IMR-90 (cell line): ENCODE data around the gene LRCOL1. TPM values are rescaled to one million over a fixed set of nuclear protein-coding genes. Genes with fewer than 3 reads are reported as not detected.

Experiments
- ATAC-seq: fragments of 200-7000 bp; cut with Tn5 transposase; 2 replicates; pipeline ENCODE4 v1.9.1; 2020; ENCODE audit warnings: low read depth, mild to moderate bottlenecking, moderate library complexity
- BruUV-seq: library from RNA; stranded (reverse); fragments of 400-500 nt; replicated peaks from 2 replicates; lab custom pipeline; 2021; lab: Mats Ljungman, UMichigan
- CTCF ChIA-PET: fragments of 300-600 bp; formaldehyde crosslinking; extraction: SDS; loops from one replicate; lab custom pipeline; 2021; ENCODE audit warnings: antibody characterized with exemption; lab: Yijun Ruan, JAX
- POLR2A ChIA-PET: fragments of 300-600 bp; sonication (Branson Sonifier 250); formaldehyde crosslinking; loops from one replicate; lab custom pipeline; 2022; ENCODE audit warnings: antibody characterized with exemption; ENCODE audit not compliant: unreplicated experiment; lab: Charles Lee
- DNase-seq: peaks from one replicate; pipeline ENCODE4 v3.0.0; 2013
- H2AFZ ChIP-seq: replicated peaks from 2 replicates; pipeline ENCODE3; 2013; ENCODE audit warnings: low read length, mild to moderate bottlenecking; ENCODE audit not compliant: poor library complexity
- H2AK5ac ChIP-seq: 2 replicates; pipeline ENCODE4 v1.6.1; 2013; ENCODE audit warnings: low read depth, low read length, inconsistent platforms
- H2AK9ac ChIP-seq: replicated peaks from 2 replicates; pipeline ENCODE3; 2013; ENCODE audit warnings: mild to moderate bottlenecking, low read depth, low read length, moderate library complexity; ENCODE audit not compliant: poor library complexity
- H2BK120ac ChIP-seq: 2 replicates; pipeline ENCODE4 v1.6.1; 2013; ENCODE audit warnings: low read depth, low read length, inconsistent platforms
- H2BK15ac ChIP-seq: 3 replicates; pipeline ENCODE4 v1.6.1; 2013; ENCODE audit warnings: low read depth, low read length, inconsistent platforms
- H2BK20ac ChIP-seq: 2 replicates; pipeline ENCODE4 v1.6.1; 2013; ENCODE audit warnings: low read depth, mild to moderate bottlenecking, inconsistent platforms, low read length, moderate library complexity
- H2BK5ac ChIP-seq: 2 replicates; pipeline ENCODE4 v1.6.1; 2013; ENCODE audit warnings: mild to moderate bottlenecking, low read depth, low read length, inconsistent platforms; ENCODE audit not compliant: poor library complexity, severe bottlenecking
- H3K14ac ChIP-seq: replicated peaks from 2 replicates; pipeline ENCODE4 v1.6.1; 2013; ENCODE audit warnings: low read depth, low read length, inconsistent platforms
- H3K18ac ChIP-seq: 2 replicates; pipeline ENCODE4 v1.6.1; 2013; ENCODE audit warnings: low read depth, low read length, control low read depth
- H3K23ac ChIP-seq: 2 replicates; pipeline ENCODE4 v1.6.1; 2013; ENCODE audit warnings: low read depth, low read length, inconsistent platforms
- H3K27ac ChIP-seq: 2 replicates; pipeline ENCODE4 v1.5.1; 2013; ENCODE audit warnings: mild to moderate bottlenecking, control low read depth, low read length; ENCODE audit not compliant: insufficient read depth
- H3K27me3 ChIP-seq: 2 replicates; pipeline ENCODE4 v1.6.1; 2013; ENCODE audit warnings: low read length; ENCODE audit not compliant: control insufficient read depth, insufficient read depth
- H3K36me3 ChIP-seq: 2 replicates; pipeline ENCODE4 v1.6.1; 2013; ENCODE audit warnings: low read length, mixed read lengths; ENCODE audit not compliant: control insufficient read depth, insufficient read depth
- H3K4ac ChIP-seq: 2 replicates; pipeline ENCODE4 v1.6.1; 2013; ENCODE audit warnings: low read depth, low read length, inconsistent platforms
- H3K4me1 ChIP-seq: 2 replicates; pipeline ENCODE4 v1.6.1; 2013; ENCODE audit warnings: low read length, mixed read lengths; ENCODE audit not compliant: control insufficient read depth, insufficient read depth
- H3K4me2 ChIP-seq: 2 replicates; pipeline ENCODE4 v1.6.1; 2013; ENCODE audit warnings: low read depth, mild to moderate bottlenecking, control low read depth, low read length, moderate library complexity
- H3K4me3 ChIP-seq: 2 replicates; pipeline ENCODE4 v1.5.1; 2013; ENCODE audit warnings: low read depth, mild to moderate bottlenecking, control low read depth, low read length, moderate library complexity; ENCODE audit not compliant: insufficient read depth
- H3K56ac ChIP-seq: 2 replicates; pipeline ENCODE4 v1.6.1; 2013; ENCODE audit warnings: low read length, inconsistent platforms; ENCODE audit not compliant: insufficient read depth; ENCODE audit errors: extremely low read depth
- H3K79me1 ChIP-seq, 2 experiments: 2 replicates each; pipeline ENCODE4 v1.6.1; 2013; ENCODE audit warnings: low read length in 2 of 2, inconsistent platforms in 1 of 2, low read depth in 1 of 2
- H3K9ac ChIP-seq: 2 replicates; pipeline ENCODE4 v1.6.1; 2013; ENCODE audit warnings: low read depth, low read length, control low read depth
- H3K9me1 ChIP-seq: 2 replicates; pipeline ENCODE4 v1.6.1; 2013; ENCODE audit warnings: low read length, inconsistent platforms; ENCODE audit not compliant: insufficient read depth
- H3K9me3 ChIP-seq: 2 replicates; pipeline ENCODE4 v1.6.1; 2013; ENCODE audit warnings: low read length; ENCODE audit not compliant: control insufficient read depth, insufficient read depth
- H4K20me1 ChIP-seq: 2 replicates; pipeline ENCODE4 v1.6.1; 2013; ENCODE audit warnings: low read length, inconsistent platforms; ENCODE audit not compliant: insufficient read depth
- H4K5ac ChIP-seq: 2 replicates; pipeline ENCODE4 v1.6.1; 2013; ENCODE audit warnings: mild to moderate bottlenecking, low read depth, low read length, control low read depth
- H4K8ac ChIP-seq, 2 experiments: 2 replicates each; pipeline ENCODE4 v1.6.1; 2013; ENCODE audit warnings: low read depth in 2 of 2, low read length in 2 of 2, control low read depth in 1 of 2, inconsistent platforms in 1 of 2
- H4K91ac ChIP-seq: 2 replicates; pipeline ENCODE4 v1.6.1; 2013; ENCODE audit warnings: low read depth, low read length, inconsistent platforms; ENCODE audit not compliant: insufficient read depth
- BHLHE40 ChIP-seq: fragments of 150-350 bp; IDR thresholded peaks from 2 replicates; pipeline ENCODE4 v1.6.1; 2016; ENCODE audit warnings: mild to moderate bottlenecking, low read depth, low read length
- CEBPB ChIP-seq: IDR thresholded peaks from 2 replicates; pipeline ENCODE4 v1.6.1; 2012; ENCODE audit warnings: low read depth, low read length, improper control_type of control experiment
- CHD1 ChIP-seq: IDR thresholded peaks from 2 replicates; pipeline ENCODE4 v1.6.1; 2012; ENCODE audit warnings: low read depth, low read length, improper control_type of control experiment
- FOS ChIP-seq: fragments of 150-350 bp; IDR thresholded peaks from 2 replicates; pipeline ENCODE4 v1.6.1; 2016; ENCODE audit warnings: low read depth, low read length
- MAFK ChIP-seq: IDR thresholded peaks from 2 replicates; pipeline ENCODE4 v1.6.1; 2012; ENCODE audit warnings: low read depth, low read length, improper control_type of control experiment
- NFE2L2 ChIP-seq: fragments of 150-350 bp; IDR thresholded peaks from 2 replicates; pipeline ENCODE4 v1.6.1; 2016; ENCODE audit warnings: low read depth, mild to moderate bottlenecking, low read length
- POLR2A ChIP-seq: IDR thresholded peaks from 2 replicates; pipeline ENCODE4 v1.6.1; 2012; ENCODE audit warnings: mild to moderate bottlenecking, low read depth, low read length
- RAD21 ChIP-seq: IDR thresholded peaks from 2 replicates; pipeline ENCODE4 v1.6.1; 2012; ENCODE audit warnings: low read length, improper control_type of control experiment
- RCOR1 ChIP-seq: IDR thresholded peaks from 2 replicates; pipeline ENCODE4 v1.6.1; 2012; ENCODE audit warnings: mild to moderate bottlenecking, low read length, improper control_type of control experiment; ENCODE audit not compliant: insufficient replicate concordance
- RFX5 ChIP-seq: IDR thresholded peaks from 2 replicates; pipeline ENCODE4 v1.8.0; 2012; ENCODE audit warnings: low read depth, mild to moderate bottlenecking, low read length, moderate library complexity
- SMC3 ChIP-seq: fragments of 150-350 bp; IDR thresholded peaks from 2 replicates; pipeline ENCODE4 v1.6.1; 2016; ENCODE audit warnings: low read depth, mild to moderate bottlenecking, antibody characterized with exemption, low read length, moderate library complexity
- WGBS, 2 experiments: methylation state at CpG; one replicate each; pipeline versions ENCODE4 v1.1.5 to v1.1.7; 2013; ENCODE audit warnings: missing lambda C conversion rate in 2 of 2; ENCODE audit not compliant: insufficient read length in 1 of 2; ENCODE audit errors: extremely low coverage in 2 of 2; 5-methylcytosine and 5-hydroxymethylcytosine counted together
- dilution Hi-C: fragments of 300-500 bp; cut with HindIII; formaldehyde crosslinking; loops from one replicate; pipeline ENCODE4 v1.14.3; 2018; ENCODE audit warnings: low sequenced_read_pairs; ENCODE audit not compliant: unreplicated experiment
- in situ Hi-C: fragments of 300-500 bp; cut with MboI; formaldehyde crosslinking; loops from 3 replicates; pipeline ENCODE4 v1.14.3; 2019; ENCODE audit warnings: low sequenced_read_pairs, inconsistent platforms, mixed read lengths
- intact Hi-C: fragments of 100-400 bp; cut with micrococcal nuclease; formaldehyde crosslinking; loops from 2 replicates; pipeline ENCODE4 v1.10.0; 2022
- polyA plus RNA-seq, 3 experiments: library from polyadenylated mRNA; depleted of rRNA; stranded (reverse); fragments of >200 nt; gene quantifications; 2 replicates each; pipeline ENCODE4 v1.2.3, GENCODE V29; 2012; ENCODE audit warnings: low replicate concordance in 1 of 3
- total RNA-seq: library from RNA; depleted of rRNA; stranded (reverse); fragments of >200 nt; gene quantifications from 2 replicates; pipeline ENCODE4 v1.2.3, GENCODE V29; 2012
- TF ChIP-seq, protein P1 (sequence below): conservative IDR thresholded peaks from 2 replicates; pipeline ENCODE4 v1.5.1; 2012; ENCODE audit warnings: mild to moderate bottlenecking, low read depth, low read length, improper control_type of control experiment

The LRCOL1 gene
- total and polyA plus RNA-seq, 2 of the 4 experiments (the other 2 are of a cell fraction): 1.0 TPM; not detected in 1

DNA sequence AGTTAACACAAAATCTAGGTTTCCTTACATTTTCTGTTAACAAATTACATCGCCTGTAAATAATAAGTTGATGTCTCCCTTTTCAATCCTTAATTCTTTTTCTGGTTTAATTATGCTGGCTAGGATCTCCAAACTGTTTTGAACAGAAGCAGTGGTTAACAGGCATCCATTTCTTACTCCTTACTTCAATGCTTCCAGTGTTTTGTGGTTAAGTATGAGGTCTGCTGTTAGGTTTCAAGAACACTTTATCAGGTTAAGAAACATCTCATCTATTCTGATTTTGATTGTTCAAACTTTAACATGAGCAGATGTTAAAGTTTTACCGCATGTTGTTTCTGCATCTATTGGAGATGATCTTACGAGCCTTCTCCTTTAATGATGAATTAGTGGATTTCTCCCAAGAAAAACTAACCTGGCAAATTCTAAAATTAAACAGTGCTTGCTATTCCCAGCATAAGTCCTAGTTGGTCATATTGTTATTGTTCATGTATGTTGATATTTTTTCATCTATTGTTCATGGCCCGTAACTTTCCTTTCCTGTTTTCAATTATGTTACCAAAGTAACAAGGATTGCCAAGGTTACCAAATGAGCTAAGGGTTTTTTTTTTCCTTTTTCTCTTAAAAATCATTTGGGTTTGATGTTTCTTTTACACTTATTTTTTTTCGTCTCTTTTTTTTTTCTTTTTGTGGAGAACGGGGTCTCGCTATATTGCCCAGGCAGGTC, 43.3 kb upstream of the LRCOL1 start:
- no peak overlapping the region for H3K4ac ChIP-seq
- H3K18ac ChIP-seq: no peak overlapping the region
- POLR2A ChIA-PET: no interaction called here
- ATAC-seq: no peak
- no peak overlapping the region for H3K9ac ChIP-seq
- peaks cover 28% of the 10 kb centered on the region for H3K36me3 ChIP-seq
- H2BK120ac ChIP-seq: no peak overlapping the region
- H4K20me1 ChIP-seq: no peaks in the 10 kb centered on the region
- H3K56ac ChIP-seq: no peak overlapping the region
- no peak overlapping the region for H4K5ac ChIP-seq
- H3K9me1 ChIP-seq: peaks cover 5% of the 10 kb centered on the region
- H2BK5ac ChIP-seq: no peak overlapping the region
- CTCF ChIA-PET: interaction anchor here (1.2 kb wide), 1 partner anchor 15 kb away, joined by 3 read pairs; no protein-coding TSS in a partner anchor
- no peak overlapping the region for H3K4me2 ChIP-seq
- dilution Hi-C loops (no loop called here), in situ Hi-C loops (no loop called here), intact Hi-C loops (no loop called here)
- WGBS, 2 experiments: no CpG with 5 or more reads among the region's 7 CpGs
- no peaks in the 10 kb centered on the region for H3K4me1 ChIP-seq
- H3K9me3 ChIP-seq: no peaks in the 10 kb centered on the region
- no peak overlapping the region for H3K27ac ChIP-seq
- H3K79me1 ChIP-seq: no peaks in the 10 kb centered on the region
- no peak overlapping the region for H2BK15ac ChIP-seq
- no peaks in the 10 kb centered on the region for H3K27me3 ChIP-seq
- TF ChIP-seq NFE2L2 (no peak), CHD1 (no peak), MAFK (no peak), CEBPB (no peak), FOS (no peak), SMC3 (no peak), RAD21 (no peak), POLR2A (no peak), BHLHE40 (no peak), RCOR1 (no peak), RFX5 (no peak)
- TF ChIP-seq, protein P1, sequence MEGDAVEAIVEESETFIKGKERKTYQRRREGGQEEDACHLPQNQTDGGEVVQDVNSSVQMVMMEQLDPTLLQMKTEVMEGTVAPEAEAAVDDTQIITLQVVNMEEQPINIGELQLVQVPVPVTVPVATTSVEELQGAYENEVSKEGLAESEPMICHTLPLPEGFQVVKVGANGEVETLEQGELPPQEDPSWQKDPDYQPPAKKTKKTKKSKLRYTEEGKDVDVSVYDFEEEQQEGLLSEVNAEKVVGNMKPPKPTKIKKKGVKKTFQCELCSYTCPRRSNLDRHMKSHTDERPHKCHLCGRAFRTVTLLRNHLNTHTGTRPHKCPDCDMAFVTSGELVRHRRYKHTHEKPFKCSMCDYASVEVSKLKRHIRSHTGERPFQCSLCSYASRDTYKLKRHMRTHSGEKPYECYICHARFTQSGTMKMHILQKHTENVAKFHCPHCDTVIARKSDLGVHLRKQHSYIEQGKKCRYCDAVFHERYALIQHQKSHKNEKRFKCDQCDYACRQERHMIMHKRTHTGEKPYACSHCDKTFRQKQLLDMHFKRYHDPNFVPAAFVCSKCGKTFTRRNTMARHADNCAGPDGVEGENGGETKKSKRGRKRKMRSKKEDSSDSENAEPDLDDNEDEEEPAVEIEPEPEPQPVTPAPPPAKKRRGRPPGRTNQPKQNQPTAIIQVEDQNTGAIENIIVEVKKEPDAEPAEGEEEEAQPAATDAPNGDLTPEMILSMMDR: no peak
- H2AK5ac ChIP-seq: no peak overlapping the region
- H4K91ac ChIP-seq: no peak overlapping the region
- no peak overlapping the region for H2BK20ac ChIP-seq
- BruUV-seq: no TSS peak
- H3K23ac ChIP-seq: no peak overlapping the region
- no peak for DNase-seq
- no peak overlapping the region for H3K14ac ChIP-seq
- no peak overlapping the region for H4K8ac ChIP-seq
- no peak overlapping the region for H3K4me3 ChIP-seq
- H2AK9ac ChIP-seq: no peak overlapping the region
- H2AFZ ChIP-seq: no peak overlapping the region
